ENCODE results near the gene STK38.

Gene STK38

DNA sequence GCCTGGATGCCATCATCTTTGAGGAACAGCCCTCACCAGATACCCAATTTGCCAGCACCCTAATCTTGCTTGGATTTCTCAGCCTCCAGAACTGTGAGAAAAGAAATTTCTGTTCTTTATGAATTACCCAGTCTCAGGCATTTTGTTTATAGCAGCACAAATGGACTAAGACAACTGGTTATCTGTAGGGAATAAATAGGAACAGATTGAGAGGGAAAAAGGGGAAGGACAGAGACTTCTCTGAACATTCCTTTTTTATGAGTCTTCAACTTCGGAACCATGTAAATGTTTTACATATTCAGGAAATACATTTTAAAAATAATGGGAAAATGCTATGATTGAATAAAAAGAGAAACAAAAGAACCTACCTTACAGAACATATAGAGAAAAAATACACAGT is 83.6 kb downstream of the STK38 start:
- H3K27ac ChIP-seq (replicated peaks), result no peak overlapping the region
- TF ChIP-seq SPI1 (IDR thresholded peaks at IDR 0.05; ENCODE audit: borderline replicate concordance, low read depth) (no peak), POLR2AphosphoS5 (IDR thresholded peaks at IDR 0.05; ENCODE audit: low read depth) (no peak), GABPA (IDR thresholded peaks at IDR 0.05; ENCODE audit: low read depth) (no peak)
- TF ChIP-seq, protein P1, sequence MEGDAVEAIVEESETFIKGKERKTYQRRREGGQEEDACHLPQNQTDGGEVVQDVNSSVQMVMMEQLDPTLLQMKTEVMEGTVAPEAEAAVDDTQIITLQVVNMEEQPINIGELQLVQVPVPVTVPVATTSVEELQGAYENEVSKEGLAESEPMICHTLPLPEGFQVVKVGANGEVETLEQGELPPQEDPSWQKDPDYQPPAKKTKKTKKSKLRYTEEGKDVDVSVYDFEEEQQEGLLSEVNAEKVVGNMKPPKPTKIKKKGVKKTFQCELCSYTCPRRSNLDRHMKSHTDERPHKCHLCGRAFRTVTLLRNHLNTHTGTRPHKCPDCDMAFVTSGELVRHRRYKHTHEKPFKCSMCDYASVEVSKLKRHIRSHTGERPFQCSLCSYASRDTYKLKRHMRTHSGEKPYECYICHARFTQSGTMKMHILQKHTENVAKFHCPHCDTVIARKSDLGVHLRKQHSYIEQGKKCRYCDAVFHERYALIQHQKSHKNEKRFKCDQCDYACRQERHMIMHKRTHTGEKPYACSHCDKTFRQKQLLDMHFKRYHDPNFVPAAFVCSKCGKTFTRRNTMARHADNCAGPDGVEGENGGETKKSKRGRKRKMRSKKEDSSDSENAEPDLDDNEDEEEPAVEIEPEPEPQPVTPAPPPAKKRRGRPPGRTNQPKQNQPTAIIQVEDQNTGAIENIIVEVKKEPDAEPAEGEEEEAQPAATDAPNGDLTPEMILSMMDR (IDR thresholded peaks at IDR 0.05; ENCODE audit: insufficient read depth, low read length), result no peak
- TF ChIP-seq, protein P2, sequence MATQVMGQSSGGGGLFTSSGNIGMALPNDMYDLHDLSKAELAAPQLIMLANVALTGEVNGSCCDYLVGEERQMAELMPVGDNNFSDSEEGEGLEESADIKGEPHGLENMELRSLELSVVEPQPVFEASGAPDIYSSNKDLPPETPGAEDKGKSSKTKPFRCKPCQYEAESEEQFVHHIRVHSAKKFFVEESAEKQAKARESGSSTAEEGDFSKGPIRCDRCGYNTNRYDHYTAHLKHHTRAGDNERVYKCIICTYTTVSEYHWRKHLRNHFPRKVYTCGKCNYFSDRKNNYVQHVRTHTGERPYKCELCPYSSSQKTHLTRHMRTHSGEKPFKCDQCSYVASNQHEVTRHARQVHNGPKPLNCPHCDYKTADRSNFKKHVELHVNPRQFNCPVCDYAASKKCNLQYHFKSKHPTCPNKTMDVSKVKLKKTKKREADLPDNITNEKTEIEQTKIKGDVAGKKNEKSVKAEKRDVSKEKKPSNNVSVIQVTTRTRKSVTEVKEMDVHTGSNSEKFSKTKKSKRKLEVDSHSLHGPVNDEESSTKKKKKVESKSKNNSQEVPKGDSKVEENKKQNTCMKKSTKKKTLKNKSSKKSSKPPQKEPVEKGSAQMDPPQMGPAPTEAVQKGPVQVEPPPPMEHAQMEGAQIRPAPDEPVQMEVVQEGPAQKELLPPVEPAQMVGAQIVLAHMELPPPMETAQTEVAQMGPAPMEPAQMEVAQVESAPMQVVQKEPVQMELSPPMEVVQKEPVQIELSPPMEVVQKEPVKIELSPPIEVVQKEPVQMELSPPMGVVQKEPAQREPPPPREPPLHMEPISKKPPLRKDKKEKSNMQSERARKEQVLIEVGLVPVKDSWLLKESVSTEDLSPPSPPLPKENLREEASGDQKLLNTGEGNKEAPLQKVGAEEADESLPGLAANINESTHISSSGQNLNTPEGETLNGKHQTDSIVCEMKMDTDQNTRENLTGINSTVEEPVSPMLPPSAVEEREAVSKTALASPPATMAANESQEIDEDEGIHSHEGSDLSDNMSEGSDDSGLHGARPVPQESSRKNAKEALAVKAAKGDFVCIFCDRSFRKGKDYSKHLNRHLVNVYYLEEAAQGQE (IDR thresholded peaks at IDR 0.05; ENCODE audit: insufficient replicate concordance, low read depth), result no peak
- no peaks in the 10 kb centered on the region for H3K27me3 ChIP-seq (ENCODE audit: insufficient read depth, poor library complexity, severe bottlenecking)
- DNase-seq (ENCODE audit: low read depth in 1 of 2, low spot score in 1 of 2), result no peak
- no peak overlapping the region for H3K4me3 ChIP-seq (replicated peaks; ENCODE audit: insufficient read depth, low read length)

DNA sequence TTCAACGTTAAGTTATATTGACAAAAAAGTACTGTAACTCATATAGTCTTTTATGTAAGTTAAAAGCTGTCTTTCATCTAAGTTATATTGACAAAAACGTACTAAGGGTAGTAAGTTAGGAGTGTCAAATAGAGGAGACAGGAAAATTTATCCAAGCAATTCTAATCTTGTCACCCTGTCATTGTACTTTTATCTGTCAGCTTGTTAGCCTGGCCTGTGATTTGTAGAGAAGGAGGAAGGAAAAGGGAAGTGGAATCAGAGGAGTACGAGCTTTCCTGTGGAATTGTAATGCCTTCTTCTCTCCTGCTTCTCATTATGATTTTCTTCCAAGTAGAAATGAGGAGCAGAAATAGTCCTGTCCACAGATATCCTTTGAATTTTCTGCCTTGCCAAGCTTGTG is 85.6 kb downstream of the STK38 start:
- no peaks in the 10 kb centered on the region for H3K27me3 ChIP-seq (ENCODE audit: insufficient read depth, poor library complexity, severe bottlenecking)
- H3K4me3 ChIP-seq (replicated peaks; ENCODE audit: insufficient read depth, low read length), result no peak overlapping the region
- no peak for DNase-seq (ENCODE audit: low read depth in 1 of 2, low spot score in 1 of 2)
- no peak overlapping the region for H3K27ac ChIP-seq (replicated peaks)
- no peak for TF ChIP-seq GABPA (IDR thresholded peaks at IDR 0.05; ENCODE audit: low read depth)
- no peak for TF ChIP-seq SPI1 (IDR thresholded peaks at IDR 0.05; ENCODE audit: borderline replicate concordance, low read depth)
- no peak for TF ChIP-seq POLR2AphosphoS5 (IDR thresholded peaks at IDR 0.05; ENCODE audit: low read depth)
- TF ChIP-seq, protein P1 (IDR thresholded peaks at IDR 0.05; ENCODE audit: insufficient read depth, low read length), result no peak
- TF ChIP-seq, protein P2 (IDR thresholded peaks at IDR 0.05; ENCODE audit: insufficient replicate concordance, low read depth), result no peak

DNA sequence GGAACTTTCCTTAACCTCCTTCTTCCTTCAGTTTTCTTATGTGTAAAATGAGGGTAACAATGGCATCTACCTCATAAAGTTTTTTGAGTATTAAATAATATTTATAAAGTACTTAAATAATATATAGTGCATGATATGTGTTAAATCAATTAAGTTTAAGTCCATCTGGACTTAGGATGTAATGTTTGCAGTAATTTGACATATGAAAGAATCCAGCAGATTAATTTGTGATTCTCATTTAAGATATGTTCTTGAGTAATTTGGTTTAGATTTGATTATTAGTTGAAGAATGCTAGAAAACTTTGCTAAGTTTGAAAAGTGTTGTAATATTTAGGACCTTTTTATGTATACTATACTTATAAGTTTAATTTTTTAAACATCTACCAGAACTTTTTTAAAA is 86.4 kb downstream of the STK38 start:
- TF ChIP-seq GABPA (IDR thresholded peaks at IDR 0.05; ENCODE audit: low read depth) (no peak), POLR2AphosphoS5 (IDR thresholded peaks at IDR 0.05; ENCODE audit: low read depth) (no peak), SPI1 (IDR thresholded peaks at IDR 0.05; ENCODE audit: borderline replicate concordance, low read depth) (no peak)
- TF ChIP-seq, protein P1 (IDR thresholded peaks at IDR 0.05; ENCODE audit: insufficient read depth, low read length), result no peak
- TF ChIP-seq, protein P2 (IDR thresholded peaks at IDR 0.05; ENCODE audit: insufficient replicate concordance, low read depth), result no peak
- no peak overlapping the region for H3K27ac ChIP-seq (replicated peaks)
- no peak for DNase-seq (ENCODE audit: low read depth in 1 of 2, low spot score in 1 of 2)
- no peaks in the 10 kb centered on the region for H3K27me3 ChIP-seq (ENCODE audit: insufficient read depth, poor library complexity, severe bottlenecking)
- H3K4me3 ChIP-seq (replicated peaks; ENCODE audit: insufficient read depth, low read length), result no peak overlapping the region
